Stimulated activated CD4-positive, alpha-beta T cell treated with anti-CD3 and anti-CD28 coated beads, TNF-alpha, amount 100 ng/mL, for 4 hours (primary cell): ENCODE results near the gene MSLN.

ENCODE experiments used
- DNase-seq, 3 experiments: peaks; one replicate each; pipeline ENCODE4 v3.0.0-alpha.2; 2020; ENCODE audit warnings: low read depth in 3 of 3

The MSLN gene

GRCh38 chr16:791131-791530 is 30.6 kb downstream of the MSLN start:
- DNase-seq, result no peak

DNA sequence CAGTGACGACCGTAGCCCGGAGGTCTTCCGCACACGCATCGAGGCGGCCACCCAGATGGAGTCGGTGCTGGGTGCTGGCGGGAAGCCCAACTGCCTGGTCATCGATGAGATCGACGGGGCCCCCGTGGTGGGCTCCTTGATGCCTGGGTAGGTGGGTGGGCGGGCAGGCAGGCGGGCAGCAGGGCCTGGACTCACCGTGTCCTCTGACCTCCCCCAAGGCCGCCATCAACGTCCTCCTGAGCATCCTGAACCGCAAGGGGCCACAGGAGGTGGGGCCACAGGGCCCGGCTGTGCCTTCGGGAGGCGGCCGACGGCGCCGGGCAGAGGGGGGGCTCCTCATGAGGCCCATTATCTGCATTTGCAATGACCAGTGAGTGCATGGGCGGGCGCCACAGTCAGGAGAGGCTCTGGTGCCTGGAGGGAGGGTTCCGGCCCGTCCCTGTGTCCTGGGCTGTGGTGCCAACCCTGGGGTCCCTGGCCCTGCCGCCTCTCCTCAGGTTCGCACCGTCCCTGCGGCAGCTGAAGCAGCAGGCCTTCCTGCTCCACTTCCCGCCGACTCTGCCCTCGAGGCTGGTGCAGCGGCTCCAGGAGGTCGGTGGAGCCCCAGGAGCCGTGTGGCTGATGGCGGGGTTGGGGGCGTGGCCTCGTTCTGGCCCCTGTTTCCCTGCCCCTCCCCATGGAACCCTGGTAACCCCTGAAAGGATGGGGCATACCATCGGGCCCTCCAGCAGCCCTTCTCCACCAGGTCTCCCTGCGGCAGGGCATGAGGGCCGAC is 31.9 kb downstream of the MSLN start:
- no peak for DNase-seq

GRCh38 chr16:793414-793813 is 32.9 kb downstream of the MSLN start:
- no peak for DNase-seq

GRCh38 chr16:794091-794822 is 33.7 kb downstream of the MSLN start:
- DNase-seq, result no peak

GRCh38 chr16:794853-795466 is 34.4 kb downstream of the MSLN start:
- no peak for DNase-seq

DNA sequence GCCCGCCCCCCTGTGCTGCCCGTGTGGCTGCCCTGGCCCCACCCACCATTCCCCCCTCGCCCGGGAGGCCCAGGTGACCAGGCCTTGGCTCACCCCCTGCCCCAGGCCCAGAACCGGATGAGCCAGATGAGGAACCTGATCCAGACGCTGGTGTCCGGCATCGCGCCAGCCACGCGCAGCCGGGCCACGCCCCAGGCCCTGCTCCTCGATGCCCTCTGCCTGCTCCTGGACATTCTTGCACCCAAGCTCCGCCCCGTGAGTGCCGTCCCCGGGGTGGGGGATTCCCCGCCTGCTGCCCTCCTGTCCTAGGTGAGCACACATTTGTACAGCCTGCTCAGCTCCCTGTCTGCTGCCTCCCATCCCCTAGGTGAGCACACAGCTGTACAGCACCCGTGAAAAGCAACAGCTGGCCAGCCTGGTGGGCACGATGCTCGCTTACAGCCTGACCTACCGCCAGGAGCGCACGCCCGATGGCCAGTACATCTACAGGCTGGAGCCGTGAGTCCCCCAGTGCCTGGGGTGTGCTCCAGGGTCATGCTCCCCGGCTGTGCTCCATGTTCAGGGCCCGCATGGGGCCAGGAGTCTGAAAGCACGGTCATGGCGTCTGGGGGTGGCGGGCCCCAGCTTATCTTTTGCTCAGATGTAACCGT is 35.2 kb downstream of the MSLN start:
- no peak for DNase-seq

GRCh38 chr16:796296-797119 is 36.0 kb downstream of the MSLN start:
- no peak for DNase-seq

DNA sequence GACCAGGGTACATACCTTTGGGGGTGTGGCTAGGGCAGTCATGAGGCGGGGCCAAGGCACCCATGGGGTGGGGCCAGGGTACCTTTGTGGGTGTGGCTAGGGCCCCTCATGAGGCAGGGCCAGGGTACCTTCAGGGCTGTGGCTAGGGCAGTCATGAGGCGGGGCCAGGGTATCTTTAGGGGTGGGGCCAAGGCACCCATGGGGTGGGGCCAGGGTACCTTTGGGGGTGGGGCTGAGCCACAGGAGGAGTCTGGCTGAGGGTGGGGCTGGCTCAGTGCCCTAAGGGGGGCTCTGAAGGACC is 36.5 kb downstream of the MSLN start:
- no peak for DNase-seq

GRCh38 chr16:797686-798085 is 37.2 kb downstream of the MSLN start:
- no peak for DNase-seq

GRCh38 chr16:798666-799065 is 38.1 kb downstream of the MSLN start:
- DNase-seq, result no peak

DNA sequence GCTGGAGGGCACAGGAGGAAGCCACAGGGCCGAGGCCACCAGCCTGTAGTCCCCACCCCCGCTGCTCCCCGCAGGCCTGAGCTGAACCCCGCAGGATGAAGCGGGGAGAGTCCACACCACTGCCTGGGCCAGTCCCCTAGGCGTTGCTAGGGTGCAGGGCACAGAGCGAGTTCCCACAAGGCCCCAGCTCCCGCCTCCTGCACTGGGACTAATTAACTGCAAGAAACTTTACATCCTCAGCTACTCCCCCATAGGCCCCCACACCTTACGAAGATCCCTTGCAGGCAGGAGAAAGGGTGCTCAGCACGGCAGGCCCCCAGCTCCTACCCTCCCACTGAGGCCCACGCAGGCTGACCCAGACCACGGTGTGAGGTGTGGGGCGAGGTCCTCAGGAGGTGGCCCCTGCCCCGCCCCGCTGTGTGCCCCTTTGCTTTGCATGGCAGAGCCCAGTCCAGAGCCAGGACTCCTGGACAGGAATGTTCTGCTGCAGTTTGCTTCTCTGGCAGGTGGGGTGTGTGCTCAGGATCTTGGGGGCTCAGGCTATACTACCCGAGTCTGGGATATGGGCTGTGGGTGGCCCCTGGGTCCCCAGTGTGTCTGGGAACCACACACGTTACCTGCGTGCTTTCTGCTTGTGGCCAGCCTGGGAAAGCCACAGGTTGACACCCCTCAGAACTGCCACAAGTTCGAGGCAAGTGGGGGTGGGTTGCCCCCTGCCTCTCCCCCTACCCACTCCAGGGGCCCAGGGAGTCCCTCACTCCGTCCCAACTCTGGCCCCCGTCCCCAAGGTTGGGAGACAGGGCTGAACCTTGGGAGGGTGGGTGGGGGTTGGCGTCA is 38.8 kb downstream of the MSLN start:
- DNase-seq, result no peak

GRCh38 chr16:799948-800833 is 39.7 kb downstream of the MSLN start, which contains the start of gene GNG13:
Gene GNG13, minus strand, starts transcription at chr16:800734. Its CDS starts 1,657 bp downstream, at chr16:799077.
- DNase-seq, result no peak

DNA sequence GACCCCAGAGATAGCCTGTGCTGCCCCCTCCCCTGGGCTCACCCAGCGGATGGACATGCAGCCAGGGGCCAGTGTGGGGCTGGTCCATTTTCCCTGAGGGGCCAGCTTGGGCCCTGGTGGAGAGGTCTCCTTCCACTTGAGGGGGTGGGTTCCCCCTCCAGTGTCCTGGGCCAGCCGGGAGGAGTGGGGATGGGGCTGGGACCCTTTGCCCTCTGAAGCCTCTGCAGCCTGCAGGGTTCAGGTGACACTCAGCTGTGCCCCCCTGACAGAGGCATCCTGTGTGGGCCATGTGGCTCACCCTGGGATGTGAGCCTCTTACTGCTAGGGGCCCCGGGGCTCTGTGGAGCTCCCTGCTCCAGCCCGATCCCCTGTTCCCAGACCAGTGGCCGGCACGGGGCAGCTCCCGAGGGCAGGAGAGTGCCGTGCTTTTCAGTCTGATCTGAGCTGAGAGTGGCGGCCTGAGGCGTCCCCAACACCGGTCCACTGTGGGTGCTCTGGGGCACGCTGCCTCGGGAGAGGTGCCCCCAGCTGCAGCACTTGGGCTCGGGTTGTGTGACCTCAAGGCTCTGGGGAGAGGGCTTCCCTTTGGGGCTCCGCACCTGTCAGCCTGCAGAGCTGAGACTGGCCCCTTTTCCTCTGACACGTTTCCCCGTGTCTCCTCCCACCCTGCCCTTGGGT is 40.4 kb downstream of the MSLN start:
- DNase-seq, result no peak

- DNase-seq, result no peak
Measured at GRCh38 chr16:801584-802363, 41.2 kb downstream of the MSLN start.

DNA sequence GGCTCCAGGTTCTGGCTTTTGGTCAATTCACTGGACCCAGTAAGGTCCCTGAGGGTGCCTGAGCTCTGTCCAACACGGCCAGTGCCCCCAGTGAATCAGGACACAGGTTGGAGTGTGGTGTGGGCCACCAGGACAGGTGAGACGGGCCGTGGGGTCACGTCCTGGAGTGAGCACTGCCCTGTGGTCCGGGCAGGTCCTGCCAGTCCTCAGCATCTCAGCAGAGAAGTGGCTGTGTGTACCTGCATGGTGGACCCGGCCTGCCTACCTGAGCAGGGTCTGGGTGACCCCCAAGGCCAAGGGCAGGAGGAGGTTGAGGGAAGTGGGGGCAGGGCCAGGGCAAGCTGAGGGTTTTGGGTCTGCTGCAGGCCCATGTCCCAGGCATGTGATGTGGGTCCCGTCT is 41.9 kb downstream of the MSLN start:
- DNase-seq, result no peak

DNA sequence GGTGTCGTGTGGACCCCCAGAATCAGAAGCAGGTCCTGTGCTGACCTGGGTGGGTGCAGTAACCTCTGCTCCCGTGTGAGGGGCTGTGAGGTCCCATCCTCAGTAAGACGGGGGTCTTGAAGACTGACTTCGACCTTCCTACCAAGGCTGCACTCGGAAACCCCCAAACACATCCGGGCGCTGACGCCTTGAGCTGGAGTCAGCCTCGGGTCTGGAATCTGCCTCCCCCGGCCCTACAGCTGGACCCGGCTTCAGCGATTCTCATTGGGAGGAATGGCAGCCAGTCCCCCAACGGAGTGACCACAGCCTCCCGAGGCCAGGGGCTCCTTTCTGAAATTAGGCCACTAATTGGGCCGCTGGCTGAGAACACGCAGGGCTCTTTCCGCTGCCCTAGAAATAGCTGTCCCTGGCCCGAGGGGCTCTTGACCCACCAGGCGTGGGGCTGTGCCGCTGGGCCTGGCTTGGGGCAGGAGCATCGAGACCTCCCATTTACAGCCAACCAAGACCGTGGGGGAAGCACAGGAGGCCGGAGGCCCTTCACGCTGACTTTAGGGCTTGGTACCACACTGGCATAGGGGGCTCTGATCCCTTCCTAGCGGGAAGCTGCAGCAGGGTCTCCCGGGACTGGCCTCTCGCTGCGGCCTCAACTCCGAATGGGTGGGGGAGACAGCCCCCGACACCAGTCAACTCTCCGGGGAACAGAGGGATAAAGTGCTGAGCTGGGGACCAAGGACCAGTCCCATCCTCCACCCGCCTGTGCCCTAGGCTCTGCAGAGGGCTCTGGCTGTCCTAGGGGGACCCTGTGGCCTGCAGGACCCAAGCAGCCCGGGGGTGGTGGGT is 42.6 kb downstream of the MSLN start:
- no peak for DNase-seq

- DNase-seq, result no peak
Measured at GRCh38 chr16:803754-804080, 43.2 kb downstream of the MSLN start.
